Activated CD4-positive, alpha-beta T cell treated with anti-CD3 and anti-CD28 coated beads, Interleukin-2, Interleukin-4, amounts not matched to agents 100 ng/mL and 50 ng/mL, durations not matched to agents 16 hours and 8 hours (primary cell): ENCODE results near the gene DELE1.

Experiments used
- DNase-seq: peaks from one replicate; pipeline ENCODE4 v3.0.0-alpha.2; 2020; ENCODE audit warnings: low spot score

The DELE1 gene

DNA sequence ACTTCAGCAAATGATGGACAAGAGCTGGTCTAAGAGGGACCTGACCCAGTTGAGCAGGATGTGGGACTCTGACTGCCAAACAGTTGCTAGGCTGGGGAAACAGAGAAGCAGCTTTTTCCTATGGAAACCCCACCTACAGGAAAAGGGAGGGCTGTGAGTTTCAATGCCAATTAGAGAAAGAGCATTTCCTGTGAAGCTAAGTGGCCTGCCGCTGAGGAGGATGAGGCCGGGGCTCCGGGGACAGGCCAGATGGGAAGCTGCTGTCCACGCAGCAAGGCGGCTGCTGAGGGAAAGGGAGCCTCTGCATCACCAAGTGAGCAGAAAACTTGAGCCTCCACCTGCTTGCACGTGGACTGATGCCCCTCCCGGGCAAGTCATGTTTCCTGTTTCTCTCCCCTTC lies 34.4 kb downstream of the DELE1 start, which contains the start of gene PCDH12:
Gene PCDH12, minus strand, starts transcription at position 90 of the 400 bp plus-strand sequence. CDS start 351 bp downstream, outside the sequence.
- peak; percentile 35 for DNase-seq

DNA sequence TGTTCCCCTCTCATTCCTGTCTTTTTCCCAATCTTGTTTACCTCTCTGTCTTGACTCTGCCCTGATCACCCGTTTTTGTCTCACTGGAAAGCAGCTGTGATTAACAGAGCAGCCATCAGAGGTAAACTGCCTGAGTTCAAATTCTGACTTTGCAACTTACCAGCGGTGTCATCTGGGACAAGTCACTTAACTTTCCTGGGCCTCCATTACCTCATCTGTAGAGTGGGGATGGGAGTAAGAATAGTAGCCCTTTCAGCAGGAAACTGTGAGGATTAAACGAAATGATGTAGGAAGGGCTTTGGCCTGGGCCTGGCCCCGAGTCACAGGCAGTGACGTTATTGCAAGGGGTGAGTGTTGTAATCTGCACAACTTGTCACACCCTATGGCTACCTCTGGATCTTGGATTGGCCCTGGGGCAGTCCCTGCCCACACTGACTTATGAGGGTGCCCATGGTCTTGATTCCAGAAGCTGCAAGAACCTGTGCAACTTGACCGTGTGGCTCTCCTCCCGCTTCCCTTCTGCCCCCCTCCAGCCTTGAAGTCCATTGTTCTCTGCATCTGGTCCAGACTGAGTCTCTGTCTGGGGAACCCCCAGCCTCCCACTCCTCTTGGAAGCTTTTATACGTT lies 35.0 kb downstream of the DELE1 start:
- DNase-seq: peak; percentile 21

DNA sequence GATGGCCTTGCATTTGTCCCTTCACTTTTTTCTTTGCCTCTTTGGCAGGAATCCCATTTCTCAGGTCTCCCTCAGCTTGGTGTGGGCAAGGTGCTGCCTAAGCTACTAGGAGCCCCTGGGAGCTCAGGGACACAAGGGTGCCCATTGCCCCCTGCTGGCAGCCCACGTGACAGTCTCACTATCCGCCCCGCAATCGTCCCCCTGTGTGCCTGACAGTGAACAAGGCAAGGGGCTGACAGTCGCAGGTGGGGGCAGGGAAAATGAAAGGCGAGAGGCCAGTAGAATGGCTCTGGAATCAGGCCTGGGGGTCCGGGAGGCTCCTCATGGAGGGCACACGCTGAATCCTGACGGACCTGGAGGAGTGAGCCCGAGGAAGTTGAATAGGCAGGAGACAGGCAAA lies 36.3 kb downstream of the DELE1 start:
- peak; percentile 18 for DNase-seq

DNA sequence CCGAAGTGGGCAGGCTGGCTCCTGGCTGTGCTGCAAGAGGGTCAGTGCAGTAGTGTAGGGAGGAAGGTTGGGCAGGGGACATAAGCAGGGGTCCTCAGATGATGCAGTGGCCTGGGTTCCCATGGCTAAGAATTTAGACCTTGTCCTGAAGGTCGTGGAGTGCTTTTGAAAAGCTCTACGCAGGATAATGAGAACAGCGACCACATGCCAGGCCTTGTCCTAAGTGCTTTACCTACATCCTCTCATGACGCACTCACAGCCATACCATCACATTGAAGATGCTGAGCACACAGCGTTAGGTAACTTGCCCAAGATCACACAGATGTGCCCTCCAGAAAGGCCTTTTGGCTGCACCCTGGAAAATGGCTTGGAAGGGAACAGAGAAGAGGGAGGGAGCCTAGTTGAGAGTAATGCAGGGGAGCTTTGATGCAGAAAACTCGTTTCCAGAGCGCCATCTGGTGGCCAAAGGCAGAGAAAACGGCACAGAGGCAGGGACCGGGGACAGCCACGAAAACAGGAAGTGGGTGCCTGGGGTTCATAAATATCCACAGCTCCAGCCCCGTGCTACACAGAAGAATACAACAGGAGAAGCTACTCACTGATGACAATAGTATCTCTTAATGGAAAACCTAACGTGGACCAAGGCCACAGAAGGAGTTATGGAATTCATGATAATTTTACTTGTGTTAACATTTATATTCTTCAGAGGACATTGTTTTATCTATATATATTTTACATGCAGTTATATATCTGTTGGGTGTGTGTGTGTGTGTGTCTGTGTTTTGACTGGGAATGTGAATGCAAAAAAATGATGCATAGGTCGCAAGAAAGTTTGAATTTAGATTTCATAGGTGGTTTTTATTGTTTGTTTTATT lies 37.0 kb downstream of the DELE1 start:
- peak; percentile 93 for DNase-seq

DNA sequence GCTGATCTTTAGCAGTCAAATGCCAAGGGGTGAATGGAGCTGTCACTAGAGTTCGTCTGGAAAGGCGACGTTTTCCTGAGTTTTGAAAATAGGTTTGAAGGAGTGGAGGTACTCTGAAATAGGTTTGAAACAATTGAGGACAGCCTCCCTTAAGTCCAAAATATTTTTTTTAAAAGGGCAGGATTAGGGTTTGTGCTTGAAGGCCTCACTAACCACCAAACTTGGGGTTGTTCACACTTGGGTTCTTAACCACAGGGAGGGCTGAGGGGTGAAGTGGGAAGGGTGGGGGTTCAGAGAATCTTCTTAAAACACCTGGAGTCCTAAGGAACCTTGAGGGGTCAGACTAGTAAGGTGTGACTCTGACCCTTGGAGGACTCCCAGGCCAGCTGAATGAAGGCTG lies 37.8 kb downstream of the DELE1 start:
- no peak for DNase-seq

DNA sequence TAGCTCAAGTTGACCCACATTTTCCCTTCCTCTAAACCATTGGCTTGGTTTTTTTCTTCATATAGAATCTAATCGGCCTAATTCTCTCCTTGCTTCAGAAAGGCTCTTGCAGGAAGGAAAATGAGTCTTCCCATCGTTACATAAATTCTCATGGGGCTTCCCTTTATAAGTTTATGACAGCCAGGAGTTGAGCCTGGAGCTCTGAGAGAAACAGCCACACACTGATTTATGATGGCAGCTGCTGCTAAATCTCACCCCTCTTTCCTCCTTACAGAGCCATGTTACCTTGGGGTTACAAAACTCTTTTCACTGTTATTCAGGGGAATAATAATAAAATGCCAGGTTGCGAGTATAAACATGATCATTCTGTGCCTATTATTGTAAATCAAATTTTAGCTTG lies 40.0 kb downstream of the DELE1 start:
- no peak for DNase-seq

DNA sequence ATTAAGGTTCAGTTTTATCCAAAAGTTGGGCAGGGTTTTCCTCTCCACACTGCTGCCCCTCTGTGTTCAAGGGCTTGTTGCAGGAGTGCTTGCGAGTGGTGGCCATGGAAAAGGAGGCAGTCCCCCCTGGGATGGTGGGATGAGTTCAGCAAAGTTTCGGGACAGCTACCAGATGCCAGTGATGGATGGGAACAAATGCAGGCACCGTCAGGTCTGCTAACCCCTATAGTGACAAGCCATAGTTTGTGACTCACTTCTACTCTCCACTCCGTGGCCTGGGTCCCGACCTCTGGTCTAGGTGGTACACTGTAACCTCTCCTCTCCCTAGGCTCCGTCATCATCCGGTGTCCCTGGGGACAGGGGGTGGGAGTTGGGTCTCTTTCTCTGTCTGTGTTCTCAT lies 41.4 kb downstream of the DELE1 start:
- no peak for DNase-seq

DNA sequence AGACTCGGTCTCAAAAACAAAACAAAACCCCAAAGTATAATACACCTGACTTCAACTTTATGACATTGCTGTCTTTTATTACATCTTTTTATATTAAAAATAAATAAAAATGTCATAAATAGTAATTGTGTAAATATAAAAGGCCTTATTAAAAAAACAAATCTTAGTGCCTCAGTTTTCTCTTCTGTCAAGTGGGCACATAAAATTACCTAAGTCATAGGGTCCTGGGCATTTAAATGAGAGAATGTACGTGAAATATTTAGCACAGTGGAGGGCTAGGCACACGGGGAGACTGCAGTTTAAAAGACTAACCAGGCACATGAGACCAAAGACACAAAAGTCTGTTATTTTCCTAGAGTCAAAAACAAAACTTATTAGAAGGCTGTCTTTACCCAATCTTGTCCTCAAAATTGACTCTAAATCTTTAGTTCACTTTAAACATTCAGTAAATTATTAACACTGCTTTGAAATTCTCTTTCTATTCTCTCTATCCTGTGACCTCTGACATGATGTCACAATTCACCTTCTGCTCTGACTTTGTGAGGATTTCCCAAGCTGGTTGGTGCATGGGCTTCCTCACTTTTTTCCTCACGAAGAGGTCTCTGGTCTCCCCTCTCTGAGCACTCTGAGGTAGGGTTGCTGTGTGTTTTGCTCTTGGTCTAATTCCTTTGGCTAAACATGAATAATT lies 42.7 kb downstream of the DELE1 start:
- DNase-seq: no peak

DNA sequence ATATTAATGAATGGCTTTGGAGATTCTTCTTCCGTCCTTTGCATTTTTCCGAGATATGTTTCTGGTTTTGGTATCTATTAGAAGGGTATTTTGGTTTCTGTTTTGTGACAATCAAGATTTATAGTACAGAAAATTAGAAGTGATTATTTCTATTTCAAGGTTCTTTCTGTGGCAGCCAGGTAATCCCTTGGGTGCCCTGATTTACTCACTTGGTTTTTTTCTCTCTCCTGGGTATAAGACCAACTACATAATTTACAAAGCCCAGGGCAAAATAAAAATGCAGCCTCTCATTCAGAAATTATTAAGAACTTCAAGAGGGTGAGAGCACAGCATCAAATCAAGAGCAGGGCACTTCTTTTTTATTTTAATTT lies 43.3 kb downstream of the DELE1 start:
- DNase-seq: no peak

DNA sequence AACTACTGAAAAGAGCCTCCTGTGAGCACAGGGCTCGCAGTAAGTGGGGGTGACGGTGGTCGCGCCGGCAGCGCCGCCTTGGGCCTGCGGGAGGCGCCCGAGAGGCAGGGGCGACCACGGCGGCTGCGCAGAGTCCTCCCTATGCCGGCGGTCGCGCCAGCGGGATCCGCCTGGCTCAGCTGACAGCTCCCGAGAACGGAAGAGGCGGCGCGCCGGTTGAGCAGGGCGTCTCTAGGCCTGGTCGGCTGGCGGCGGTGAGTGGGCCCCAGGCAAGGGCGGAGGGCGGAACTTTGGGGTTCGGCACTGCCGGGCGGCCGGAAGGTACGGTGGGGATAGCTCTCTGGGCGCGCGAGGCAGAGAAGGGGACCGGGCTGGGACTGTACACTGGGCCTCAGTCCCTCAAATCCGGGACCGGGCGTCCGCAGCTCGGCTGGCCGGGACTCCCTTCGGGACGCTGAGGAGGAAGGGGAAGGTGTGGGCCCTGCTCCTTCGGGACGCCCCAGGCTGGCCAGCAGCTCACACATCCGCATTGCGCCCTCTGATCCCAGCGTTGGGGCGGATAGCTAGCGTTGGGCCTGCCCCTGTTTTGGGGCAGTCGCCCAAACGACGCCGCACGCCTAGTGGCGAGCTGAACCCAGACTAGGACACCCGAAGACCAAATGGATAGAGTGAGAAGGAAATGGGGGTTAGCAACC lies 45.4 kb downstream of the DELE1 start, which contains the start of gene RNF14:
Gene RNF14, plus strand, starts transcription at position 192 of the 695 bp plus-strand sequence. CDS start 4,484 bp downstream, outside the sequence.
- DNase-seq: peak; percentile 97

DNA sequence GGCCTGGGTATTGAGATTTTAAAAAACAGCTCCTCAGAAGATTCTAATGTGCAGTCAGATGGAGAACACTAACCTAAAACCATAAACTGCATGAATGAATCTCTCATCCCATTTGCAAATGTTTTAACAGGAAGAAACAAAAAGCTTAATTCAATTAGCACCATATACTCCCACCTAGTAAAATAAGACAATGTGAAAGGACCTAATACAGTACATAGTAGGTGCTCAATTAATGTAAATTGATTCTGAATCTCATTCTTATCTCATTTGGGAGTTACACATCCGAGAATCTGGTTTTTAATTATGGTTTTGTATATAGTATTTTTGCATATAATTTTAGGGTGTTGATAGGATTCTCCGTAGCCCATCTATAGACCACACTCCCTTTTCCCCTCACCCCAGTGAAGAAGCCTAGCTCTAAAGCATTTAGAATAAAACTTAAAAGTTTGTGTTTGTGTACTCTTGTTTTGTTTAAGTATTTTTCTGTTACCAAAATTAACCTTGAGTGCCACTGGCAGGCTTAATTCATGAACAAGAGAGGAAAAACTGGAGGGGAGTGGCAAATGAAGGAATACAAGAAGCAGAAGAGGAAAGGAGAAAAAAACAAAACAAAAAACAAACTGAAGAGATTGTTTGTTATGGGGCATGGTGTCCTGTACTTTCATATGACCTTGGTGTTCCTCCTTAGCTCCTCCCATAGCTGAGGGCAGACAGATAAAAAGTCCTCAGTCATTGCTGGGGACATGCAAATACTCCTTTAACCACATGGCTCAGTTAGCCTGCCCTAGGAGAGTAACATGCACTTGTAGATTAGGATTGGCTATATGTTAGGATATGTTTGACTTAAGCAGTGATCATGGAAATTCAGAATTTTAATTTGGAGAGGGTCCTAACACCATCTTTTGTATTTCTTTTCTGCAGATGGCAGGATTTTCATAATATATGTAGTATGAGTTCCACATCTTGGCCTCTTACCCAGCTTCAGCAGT lies 46.4 kb downstream of the DELE1 start:
- DNase-seq: peak; percentile 52

DNA sequence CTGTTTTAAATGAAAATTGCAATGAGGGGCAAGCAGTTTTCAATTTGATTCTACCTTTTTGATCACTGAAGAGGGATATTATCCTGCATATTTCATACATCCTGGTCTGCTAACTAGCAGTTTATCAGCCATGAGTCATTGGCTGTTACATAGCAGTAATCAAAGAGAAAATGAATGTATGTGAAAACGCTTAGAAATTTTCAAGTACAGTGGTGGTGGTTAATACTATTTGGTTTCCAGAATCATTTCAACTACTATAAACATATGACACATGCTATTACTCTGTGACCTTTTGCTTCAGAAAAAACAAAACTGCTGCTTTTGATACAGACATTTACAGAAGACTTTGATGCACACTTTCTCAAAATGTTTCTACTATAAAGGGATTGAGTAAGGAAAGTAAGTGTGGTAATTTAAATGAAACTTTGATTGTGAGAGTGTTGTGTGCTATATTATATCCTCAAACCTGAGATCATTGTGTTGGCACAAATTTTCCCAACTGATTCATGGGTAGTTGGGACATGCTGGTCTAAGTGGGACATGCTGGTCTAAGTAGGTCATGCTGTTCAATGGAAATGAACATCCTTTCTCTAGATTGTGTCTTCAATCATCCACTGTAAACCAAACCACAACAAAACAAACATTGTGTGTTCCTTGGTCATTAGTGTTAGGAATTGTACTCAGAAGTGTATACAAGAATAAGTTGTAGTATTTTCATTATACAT lies 50.4 kb downstream of the DELE1 start:
- no peak for DNase-seq

DNA sequence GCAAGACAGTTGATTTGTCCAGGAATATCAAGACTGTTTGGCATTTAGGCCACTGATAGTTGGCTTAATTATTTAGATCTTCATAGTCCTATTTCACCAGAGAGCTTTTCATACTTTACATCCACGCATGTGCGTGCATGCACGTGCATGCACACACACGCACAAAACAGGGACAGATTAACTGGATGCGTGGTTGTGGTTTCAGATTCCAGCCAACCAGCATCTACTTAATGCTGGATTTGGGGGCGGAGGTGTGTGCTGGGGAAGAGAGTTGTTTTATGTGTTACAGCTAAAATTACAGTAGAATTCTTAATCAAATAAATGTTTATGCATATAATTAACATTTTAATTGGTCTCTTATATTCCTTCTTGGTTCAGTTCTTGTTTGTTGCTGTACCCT lies 52.5 kb downstream of the DELE1 start:
- no peak for DNase-seq

DNA sequence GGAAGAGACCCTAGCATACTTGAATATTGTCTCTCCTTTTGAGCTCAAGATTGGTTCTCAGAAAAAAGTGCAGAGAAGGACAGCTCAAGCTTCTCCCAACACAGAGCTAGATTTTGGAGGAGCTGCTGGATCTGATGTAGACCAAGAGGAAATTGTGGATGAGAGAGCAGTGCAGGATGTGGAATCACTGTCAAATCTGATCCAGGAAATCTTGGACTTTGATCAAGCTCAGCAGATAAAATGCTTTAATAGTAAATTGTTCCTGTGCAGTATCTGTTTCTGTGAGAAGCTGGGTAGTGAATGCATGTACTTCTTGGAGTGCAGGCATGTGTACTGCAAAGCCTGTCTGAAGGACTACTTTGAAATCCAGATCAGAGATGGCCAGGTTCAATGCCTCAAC lies 54.7 kb downstream of the DELE1 start:
- DNase-seq: no peak

DNA sequence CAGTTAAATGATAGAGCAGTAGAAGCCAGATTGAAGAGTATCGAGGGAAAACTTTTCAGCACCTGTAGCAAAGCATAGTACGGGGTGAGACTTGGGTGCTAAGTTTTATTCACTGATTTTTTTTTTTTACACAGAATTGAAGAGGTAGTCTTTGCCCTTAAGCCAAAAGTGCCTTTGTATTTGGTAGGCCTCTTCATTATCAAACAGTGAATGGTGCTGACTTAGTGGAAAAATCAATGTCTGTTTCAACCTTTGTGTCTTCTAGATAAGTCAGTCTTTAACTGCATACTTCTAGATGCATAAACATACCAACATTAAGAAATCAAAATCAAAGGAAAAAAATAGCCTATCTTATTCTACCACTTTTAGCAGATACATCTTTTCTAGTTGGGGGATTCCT lies 59.0 kb downstream of the DELE1 start:
- no peak for DNase-seq

DNA sequence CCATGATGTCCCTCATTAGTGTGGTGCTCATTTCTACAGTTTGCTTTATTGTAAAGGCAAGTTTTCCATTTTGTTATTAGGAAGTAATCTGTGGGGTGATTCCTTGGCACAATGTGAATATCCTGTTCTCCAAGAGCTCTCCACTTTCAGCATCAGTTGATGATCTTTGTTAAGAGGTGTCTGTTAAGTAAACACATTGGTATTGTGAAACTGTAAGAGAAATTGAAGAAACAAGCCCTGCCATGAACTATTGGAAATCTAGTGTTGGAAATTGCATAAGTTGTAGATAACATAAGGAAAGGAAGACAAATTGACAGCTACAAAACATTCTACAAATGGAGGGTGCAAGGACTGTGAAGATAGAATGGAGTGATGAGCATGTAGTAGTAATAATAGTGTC lies 62.4 kb downstream of the DELE1 start:
- no peak for DNase-seq

DNA sequence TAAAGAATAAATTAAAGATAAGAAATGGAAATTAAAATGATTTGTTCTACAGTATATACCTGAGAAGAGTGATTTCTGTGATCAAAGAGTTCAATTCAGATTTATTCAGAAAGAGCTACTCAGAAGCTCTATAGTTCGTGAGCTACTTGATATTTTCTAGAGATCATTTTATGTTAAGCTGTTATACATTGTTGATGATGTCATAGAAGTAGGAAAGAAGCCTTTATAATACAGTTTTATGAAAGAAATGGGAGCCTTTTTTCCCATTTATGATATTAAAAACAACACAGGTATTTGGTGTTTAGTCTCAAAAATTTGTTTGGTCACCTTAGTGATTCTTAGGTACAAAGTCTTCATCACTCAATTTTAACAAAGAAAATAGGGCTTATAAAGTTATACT lies 66.0 kb downstream of the DELE1 start:
- DNase-seq: no peak
